ENCODE measurements around the gene CDR2L.
"Not testable (repeated sequence)": the region's sequence is repeated elsewhere in the genome, so short reads cannot be mapped to it uniquely, and the experiment has no call there.

CDR2L gene

DNA sequence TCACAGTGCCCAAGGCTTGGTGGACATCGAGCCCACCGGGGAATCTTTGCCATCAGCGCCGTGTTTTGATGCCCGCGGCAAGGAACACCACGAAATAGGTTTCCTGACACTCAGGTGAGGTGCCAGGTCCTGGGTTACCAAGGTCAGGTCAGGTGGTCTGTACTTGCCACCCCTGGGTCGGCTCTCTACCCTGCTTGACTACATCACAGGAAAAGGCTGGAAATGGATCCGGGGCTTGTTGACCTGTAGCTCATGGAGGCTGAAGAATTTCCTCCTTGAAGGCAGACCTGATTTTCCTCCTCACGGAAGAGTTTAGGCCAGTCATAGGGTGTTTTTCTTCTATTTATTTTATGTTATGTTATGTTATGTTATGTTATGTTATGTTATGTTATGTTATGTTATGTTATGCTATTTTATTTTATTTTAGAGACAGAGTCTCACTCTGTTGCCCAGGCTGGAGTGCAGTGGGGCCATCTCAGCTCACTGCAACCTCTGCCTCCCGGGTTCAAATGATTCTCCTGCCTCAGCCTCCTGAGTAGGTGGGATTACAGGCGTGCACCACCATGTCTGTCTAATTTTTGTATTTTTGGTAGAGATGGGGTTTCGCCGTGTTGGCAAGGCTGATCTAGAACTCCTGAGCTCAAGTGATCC lies 4.6 kb upstream of the CDR2L start:
- peak in 1 of 2 donors; percentile 14 for DNase-seq

DNA sequence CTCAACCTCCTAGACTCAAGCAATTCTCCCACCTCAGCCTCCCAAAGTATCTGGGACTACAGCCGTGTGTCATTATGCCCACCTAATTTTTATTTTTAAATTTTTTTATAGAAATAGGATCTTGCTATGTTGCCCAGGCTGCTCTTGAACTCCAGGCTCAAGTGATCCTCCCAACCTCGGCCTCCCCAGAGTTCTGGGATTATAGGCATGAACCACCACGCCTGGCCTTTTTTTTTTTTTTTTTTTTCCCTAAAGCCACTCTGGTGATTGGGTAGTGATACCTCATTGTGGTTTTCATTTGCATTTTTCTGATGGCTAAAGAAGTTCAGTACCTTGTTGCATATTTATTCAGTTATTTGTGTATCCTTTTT lies 1.2 kb upstream of the CDR2L start:
- DNase-seq: no peak

DNA sequence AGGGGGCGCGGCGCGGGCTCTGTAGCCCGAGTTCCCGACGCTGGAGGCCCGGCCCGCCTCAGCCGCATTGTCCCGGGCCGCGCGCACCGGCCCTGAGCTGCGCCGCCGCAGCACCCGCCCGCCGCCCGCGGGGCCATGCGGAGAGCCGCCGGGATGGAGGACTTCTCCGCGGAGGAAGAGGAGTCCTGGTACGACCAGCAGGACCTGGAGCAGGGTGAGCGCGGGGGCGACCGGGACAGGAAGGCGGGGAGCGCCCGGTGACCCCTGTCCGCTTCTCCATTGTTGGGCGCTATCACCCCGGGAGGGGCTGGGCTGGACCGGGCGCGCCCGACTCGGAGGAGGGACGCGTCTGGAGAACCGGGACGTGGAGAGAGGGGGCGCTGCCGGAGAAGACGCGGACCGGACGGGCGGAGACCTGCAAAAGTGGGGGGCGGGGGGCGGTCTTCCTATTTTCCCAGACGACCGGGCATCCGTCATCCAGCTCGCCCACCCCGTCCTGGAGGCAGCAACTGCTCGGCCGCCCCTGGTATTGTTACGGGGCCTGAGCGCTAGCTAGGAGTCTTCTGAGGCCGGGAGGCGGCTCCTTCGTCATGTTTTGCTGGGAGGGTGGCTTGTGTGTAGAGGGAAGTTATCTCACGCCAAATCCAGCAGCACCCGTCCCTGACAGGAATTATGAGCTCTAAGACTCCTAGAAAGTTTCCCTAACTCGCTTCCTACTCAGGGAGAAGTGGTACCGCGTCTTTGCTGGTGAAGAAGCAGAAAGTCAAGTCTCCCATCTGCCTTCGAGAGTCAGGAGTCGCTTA lies 678 bp downstream of the CDR2L start:
- DNase-seq: no peak

DNA sequence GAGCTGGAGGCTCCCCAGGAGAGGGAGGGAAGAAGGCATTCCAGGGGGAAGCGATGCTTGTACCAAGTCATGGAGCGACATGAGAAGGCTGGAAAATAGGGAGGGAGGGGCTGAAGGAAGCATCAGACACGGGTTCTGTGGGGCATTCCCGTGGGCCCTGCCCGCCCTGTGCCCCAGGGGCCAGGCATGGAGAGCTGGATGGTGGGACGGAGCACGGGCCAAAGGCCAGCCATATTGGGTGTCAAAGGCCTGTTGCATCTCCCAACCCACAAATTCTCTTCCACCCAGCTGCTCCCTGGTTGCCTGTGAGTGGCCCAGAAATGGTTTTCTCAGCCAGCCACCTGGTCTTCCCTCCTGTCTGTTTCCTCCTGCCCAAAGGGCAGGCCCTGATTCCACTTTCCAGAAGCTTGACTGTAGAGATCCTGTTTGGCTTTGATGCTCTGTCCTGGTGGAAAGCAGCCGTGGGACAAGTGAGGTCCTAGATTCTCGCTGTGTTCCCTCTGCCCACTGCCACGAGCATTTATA lies 3.2 kb downstream of the CDR2L start:
- no peak for DNase-seq

DNA sequence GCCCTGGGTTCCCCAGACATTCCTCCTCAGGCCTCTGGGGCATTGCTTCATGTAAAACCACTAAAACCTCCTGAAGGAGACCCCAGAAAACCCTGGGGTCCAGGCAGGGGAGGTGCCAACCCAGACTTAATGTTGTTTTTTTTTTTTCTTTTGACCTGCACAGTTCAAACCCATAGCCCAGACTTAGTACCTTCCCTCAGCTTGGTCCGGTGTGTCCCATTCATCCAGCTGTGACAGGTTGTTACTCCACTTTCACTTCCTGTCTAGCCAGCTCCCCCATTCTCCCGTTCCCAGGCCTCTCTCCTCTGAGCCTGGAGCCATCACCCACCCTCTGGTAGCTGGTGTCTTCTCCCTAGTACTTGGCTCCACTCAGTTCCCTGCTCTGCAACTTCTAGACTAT lies 4.8 kb downstream of the CDR2L start:
- DNase-seq: no peak

DNA sequence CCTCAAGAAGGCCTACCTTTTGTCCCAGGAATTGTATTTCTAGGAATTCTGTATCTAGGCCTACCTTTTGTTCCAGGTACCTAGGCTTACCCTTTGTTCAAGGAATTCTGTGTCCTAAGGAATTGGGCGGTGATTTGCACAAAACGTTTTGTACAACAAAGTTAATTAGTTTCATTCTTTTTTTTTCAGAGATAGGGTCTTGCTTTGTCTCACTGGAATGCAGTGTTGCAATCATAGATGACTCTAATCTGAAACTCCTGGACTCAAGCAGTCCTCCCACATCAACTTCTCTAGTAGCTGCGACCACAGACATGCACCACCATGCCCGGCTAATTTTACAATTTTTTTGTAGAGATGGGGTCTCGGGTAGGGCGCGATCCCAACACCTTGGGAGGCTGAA lies 7.0 kb downstream of the CDR2L start:
- DNase-seq: no peak

DNA sequence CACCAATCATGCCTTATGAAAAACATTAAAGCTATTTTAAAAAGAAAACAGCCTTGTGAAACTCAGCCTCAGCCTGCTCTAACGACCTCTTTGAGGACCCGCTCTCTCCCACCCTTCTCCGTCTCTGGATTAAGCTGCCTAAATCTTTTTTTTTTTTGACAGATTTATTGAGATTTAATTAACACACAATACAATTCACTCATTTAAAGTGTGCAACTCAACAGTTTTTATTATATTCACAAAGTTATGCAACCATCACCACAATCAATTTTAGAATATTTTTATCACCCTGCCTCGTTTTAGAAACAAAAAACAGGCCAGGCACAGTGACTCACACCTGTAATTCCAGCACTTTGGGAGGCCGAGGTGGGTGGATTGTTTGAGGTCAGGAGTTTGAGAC lies 8.4 kb downstream of the CDR2L start:
- no peak for DNase-seq

DNA sequence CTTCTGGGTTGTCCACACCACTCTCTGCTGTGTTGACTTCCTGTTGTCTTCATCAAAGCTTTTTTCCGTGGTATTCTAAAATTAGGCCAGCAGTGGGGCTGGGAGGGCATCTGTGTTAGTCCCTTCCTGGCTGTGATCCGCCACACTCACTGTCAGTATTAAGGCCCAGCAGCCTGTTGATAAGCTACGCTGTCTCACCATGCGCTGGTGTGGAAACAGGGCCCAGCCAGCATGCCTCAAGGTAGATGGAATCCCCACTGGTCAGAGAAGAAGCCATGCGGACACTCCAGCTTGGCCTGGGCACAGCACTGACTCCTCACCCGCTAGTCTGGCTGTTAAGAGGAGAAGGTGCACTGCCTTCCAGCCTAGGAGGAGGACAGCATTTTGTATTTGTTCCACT lies 11.4 kb downstream of the CDR2L start:
- DNase-seq: no peak

DNA sequence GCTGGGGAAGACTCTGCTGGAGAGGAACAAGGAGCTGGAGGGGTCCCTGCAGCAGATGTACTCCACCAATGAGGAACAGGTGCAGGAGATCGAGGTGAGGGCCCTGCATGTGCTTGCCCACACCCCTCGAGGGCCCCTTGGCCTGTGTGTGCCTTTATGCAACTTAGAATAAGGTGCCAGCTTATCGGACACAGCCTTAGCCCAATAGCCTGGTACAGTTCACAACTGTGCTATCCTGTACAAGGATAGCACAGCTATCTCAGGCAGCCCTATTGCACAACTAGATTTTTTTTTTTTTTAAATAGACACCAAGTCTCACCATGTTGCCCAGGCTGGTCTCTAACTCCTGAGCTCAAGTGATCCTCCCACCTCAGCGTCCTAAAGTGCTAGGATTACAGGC lies 12.1 kb downstream of the CDR2L start:
- DNase-seq: no peak

DNA sequence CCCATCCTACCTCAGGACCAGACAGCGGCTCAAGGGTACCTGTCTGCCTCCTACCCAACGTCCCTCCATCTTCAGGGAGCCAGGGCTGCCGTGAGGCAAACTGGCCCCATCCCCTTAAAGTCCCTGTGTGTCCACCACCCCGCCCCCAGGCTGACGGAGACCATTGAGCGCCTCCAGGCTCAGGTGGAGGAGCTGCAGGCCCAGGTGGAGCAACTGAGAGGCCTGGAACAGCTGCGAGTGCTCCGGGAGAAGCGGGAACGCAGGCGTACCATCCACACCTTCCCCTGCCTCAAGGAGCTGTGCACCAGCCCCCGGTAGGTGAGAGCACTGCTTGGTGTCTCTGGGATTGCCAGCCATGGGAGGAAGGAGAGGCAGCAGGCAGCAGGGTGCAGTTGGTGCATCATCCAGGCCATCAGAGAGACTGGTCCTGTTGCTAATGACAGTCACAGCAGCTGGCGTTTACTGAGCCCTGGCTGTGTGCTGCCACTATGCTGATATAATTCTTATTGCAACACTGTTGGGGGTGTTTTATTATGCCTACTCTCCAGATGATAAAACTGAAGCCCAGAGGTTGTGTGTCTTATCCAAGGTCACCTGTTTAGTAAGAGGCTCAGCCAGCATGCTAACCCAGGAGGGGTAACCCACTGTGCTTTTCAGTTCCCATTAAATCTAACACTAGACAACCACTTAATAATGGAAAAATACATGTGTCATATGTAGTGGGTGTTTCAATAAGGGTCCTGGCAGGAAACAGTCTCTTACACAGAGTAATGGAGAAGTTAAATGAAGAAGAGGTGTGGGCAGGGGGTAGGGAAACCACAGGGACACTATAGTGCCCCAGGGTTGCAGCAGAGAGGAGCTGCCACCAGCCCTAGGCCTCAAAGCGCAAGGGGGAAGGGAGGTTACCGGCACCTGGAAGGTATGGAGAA lies 14.7 kb downstream of the CDR2L start:
- DNase-seq: no peak

DNA sequence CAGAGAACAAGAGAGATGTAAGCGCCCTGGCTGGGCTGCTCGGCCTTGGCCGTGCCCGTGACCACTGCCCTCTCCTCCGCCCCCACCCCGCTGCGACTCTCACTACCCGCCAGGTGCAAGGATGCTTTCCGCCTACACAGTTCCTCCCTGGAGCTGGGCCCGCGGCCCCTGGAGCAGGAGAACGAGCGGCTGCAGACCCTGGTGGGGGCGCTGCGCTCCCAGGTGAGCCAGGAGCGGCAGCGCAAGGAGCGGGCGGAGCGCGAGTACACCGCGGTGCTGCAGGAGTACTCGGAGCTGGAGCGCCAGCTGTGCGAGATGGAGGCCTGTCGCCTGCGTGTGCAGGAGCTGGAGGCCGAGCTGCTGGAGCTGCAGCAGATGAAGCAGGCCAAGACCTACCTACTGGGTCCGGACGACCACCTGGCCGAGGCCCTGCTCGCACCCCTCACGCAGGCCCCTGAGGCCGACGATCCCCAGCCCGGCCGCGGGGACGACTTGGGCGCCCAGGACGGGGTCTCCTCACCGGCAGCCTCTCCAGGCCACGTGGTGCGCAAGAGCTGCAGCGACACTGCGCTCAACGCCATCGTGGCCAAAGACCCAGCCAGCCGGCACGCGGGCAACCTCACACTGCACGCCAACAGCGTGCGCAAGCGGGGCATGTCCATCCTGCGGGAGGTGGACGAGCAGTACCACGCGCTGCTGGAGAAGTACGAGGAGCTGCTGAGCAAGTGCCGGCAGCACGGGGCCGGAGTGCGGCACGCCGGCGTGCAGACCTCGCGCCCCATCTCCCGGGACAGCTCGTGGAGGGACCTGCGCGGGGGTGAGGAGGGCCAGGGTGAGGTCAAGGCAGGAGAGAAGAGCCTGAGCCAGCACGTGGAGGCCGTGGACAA lies 15.9 kb downstream of the CDR2L start:
- DNase-seq: no peak

DNA sequence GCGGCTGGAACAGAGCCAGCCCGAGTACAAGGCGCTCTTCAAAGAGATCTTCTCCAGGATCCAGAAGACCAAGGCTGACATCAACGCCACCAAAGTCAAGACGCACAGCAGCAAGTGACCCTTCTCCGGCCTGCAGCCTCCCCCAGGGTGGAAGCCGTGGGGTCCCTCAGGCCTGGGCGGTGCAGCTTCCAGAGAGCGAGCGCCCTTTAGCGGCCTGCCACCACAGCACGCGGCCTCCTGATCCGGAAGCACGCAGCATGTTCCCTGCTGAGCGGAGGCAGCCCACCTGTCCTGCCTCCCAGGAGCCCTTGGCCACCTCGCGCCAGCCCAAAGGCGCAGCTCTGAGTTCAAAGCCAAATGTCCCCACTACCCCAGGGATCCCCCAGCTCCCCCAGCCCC lies 16.5 kb downstream of the CDR2L start:
- no peak for DNase-seq

DNA sequence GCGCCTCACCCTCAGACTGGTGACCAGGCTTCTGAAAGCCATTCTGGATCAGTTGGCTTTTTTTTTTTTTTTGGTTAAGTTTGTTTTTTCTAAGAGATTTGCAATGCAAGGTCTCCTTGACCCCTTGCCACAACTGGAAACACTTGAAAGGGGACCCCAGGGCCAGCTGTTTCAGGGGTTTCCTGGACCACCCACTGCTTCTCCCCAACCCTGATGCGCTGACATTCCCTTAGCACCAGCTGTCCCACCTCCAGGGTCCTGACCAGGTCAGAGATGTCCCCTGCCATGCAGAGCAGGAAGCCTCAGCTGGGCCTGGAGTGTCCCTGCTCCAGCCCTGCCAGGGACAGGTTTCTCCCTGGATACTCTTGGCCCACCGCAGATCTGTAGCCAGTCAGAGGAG lies 16.9 kb downstream of the CDR2L start:
- no peak for DNase-seq

DNA sequence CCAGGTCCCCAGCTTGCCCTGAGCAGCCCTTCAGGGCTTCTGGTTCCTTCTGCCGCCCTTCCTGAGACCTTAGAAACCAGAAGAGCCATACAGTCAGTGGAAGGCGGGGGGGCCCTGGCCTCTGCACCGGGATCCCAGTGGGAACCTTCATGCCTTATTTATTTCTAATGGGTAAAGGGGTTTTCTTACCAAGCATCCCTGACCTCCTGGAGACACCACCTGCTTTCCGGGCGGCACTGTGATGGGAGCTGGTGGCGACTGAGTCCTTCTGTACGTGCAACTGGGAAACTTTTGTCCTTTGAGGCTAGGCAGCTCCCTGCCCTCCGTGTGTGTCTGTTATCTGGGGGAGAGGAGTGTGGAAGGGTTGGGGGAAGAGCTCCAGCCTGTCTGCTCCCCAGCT lies 17.9 kb downstream of the CDR2L start:
- no peak for DNase-seq

DNA sequence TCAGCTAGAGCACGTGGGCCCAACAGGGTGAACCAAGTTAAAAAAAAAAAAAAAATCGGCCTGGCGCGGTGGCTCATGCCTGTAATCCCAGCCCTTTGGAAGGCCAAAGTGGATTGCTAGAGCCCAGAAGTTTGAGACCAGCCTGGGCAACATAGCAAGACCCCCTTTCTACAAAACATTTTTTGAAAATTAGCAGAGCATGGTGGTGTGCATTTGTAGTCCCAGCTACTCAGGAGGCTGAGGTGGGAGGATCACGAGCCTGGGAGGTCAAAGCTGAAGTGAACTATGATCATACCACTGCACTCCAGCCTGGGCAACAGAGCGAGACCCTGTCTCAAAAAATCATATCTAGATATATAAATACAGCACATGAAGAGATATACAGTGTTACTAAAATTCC lies 18.7 kb downstream of the CDR2L start:
- not testable (repeated sequence) for DNase-seq

DNA sequence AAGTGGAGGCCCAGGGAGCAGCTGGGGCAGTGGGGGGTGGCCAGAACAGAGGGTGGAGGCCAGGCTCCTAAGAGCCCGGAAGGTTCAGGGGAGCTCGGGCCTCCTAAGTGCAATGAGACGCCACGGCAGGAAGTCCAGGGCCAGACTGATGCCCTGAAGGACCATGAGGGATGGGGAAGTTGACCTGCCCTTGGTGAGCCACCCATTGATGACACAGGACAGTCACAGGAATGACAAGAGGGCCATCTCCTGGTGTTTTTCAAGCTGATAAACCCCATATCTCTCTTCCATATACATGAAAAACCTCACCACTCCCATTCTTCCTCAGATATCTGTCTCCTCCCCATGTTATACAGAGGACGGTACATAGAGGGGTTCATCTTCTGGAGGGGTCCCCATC lies 19.2 kb downstream of the CDR2L start:
- no peak for DNase-seq

DNA sequence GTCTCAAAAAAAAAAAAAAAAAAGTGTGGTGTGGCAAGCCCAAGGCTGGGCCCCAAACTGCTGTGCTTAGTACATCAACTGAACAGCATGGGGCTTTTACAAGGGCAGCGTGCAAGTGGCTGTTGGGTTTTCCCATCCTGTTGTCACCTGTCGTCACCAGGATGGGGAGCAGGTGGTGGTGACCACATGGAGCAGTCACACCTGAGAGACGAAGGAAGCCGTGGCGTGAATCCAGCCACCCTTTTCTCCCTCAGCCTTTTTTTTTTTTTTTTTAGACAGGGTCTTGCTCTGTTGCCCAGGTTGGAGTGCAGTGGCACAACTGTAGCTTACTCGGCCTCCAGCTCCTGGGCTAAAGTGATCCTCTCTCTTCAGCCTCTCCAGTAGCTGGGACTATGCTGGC lies 20.9 kb downstream of the CDR2L start:
- no peak for DNase-seq

DNA sequence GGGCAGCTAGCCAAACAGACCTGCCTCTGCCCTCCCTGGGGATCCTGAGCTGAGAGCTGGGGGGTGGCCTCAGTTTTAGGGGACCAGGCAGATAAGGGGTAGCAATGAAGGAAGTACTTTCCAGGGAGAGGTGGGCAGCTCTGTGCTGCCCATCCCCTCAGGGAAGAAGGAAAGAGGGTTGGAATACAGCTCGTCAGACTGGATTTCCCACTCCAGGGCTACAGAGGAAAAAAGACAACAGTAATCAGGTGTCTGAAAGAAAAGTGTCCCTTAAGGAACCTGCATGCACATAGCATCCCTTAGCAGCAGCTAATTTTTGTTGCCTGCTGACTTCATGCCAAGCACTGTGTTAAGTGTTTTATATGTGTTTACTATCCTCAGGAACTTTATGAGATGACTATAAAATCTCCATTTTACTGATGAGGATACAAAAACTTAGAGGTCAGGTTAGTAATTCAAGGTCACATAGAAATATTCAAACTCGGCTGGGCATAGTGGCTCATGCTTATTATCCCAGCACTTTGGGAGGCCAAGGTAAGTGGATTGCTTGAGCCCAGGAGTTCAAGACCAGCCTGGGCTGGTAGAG lies 21.8 kb downstream of the CDR2L start:
- no peak for DNase-seq

DNA sequence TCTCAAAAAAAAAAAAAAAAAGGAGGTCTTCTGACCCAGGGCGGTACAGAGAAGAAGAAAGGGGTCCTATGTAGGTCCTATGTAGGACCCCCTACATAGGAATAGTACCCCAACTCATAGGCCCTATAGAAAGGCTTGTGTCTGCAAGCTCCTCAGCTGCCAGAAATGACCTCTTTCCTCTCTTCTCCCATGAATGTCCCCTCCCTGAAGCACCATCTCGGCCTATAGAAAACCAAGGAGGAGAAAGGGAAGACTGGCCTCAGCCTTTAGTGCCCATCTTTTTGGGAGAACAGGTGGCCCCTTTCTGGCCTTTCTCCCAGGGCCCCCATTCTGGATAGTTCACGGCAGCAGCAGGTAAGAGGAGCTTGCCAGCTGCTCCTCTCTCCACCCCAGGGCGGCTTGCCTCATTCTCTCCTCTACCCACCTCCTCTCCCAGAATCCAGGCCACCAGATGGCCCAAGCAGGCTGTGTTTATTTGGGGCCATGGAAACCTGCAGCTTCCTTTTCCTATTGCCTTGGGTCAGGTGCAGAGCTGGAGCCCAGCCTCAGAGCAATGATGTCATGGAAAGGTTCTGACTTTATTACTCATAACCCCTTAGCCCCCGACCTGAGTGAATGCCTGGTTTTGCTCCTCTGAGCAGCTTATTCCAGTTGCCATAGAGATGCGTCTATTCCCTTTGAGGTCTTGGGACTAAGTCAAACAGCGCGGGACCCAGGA lies 23.4 kb downstream of the CDR2L start:
- no peak for DNase-seq

DNA sequence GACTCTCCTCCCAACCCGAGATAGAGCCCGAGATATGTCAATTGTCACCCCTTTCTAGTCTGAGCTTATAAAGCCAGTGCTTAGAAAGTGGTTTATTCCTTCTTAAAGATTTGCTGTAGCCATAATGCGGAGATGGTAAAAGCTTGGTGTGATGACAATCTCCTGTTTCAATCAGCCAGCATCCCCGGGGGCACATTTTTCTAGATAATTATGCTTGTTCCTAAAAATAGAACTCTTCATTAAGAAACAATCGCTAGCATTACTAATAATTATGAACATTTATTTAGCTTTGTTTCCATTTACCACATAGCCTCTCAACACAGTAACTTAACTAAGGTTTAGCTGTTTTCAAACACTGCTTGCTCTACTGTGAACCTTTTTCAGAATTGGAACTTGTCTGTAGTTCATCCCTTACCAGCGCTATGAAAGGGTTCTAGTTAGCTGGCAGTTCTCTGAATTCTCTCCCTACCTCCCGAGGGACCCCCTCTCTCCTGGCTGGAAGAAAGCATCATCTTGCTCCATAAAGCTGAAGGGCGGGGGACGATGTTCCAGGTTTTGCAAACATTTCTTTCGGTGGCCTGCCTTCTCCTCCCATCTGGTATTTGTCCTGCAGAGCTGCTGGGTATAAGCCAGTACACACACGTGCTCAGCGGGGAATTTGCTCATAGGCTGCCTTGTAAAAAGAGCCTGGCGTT lies 24.1 kb downstream of the CDR2L start:
- DNase-seq: no peak

DNA sequence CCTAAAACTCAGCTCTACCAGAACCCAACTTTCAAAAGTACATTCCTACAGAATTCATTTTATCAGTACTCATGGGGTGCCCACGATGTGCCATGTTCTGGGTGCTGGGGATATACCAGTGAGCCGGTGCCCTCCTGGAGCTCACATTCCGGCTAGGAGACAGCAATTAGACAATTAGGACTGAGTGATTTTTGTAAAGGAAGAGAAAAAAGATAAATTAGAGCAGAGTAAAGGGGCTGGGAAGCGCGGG lies 24.6 kb downstream of the CDR2L start:
- no peak for DNase-seq
